Measurements from ENCODE around the gene CD74.

Gene CD74

GRCh38 chr5:150397146-150397781 is 15.4 kb downstream of the CD74 start:
- DNase-seq (ENCODE audit: low spot score): no peak

GRCh38 chr5:150396267-150396666 is 16.4 kb downstream of the CD74 start:
- no peak for DNase-seq (ENCODE audit: low spot score)

GRCh38 chr5:150395688-150395975 is 17.1 kb downstream of the CD74 start:
- no peak for DNase-seq (ENCODE audit: low spot score)

GRCh38 chr5:150394912-150395687 is 17.6 kb downstream of the CD74 start:
- DNase-seq (ENCODE audit: low spot score): no peak

- DNase-seq (ENCODE audit: low spot score): no peak
These were observed 18.6 kb downstream of the CD74 start for GRCh38 chr5:150394131-150394530.

GRCh38 chr5:150393096-150393645 is 19.5 kb downstream of the CD74 start:
- no peak for DNase-seq (ENCODE audit: low spot score)

- DNase-seq (ENCODE audit: low spot score): no peak
These were observed 20.0 kb downstream of the CD74 start for GRCh38 chr5:150392680-150393079.

- DNase-seq (ENCODE audit: low spot score): no peak
These were observed 20.7 kb downstream of the CD74 start for GRCh38 chr5:150391986-150392385.

GRCh38 chr5:150391064-150391834 is 21.5 kb downstream of the CD74 start:
- DNase-seq (ENCODE audit: low spot score): no peak

GRCh38 chr5:150389531-150390266 is 23.0 kb downstream of the CD74 start:
- no peak for DNase-seq (ENCODE audit: low spot score)

GRCh38 chr5:150386024-150386855 is 26.5 kb downstream of the CD74 start:
- no peak for DNase-seq (ENCODE audit: low spot score)

GRCh38 chr5:150384701-150385100 is 28.0 kb downstream of the CD74 start:
- DNase-seq (ENCODE audit: low spot score): no peak

- DNase-seq (ENCODE audit: low spot score): peak; percentile 31
These were observed 34.6 kb downstream of the CD74 start for GRCh38 chr5:150377964-150378694.

GRCh38 chr5:150376799-150377771 is 35.6 kb downstream of the CD74 start:
- DNase-seq (ENCODE audit: low spot score): no peak

- no peak for DNase-seq (ENCODE audit: low spot score)
These were observed 38.1 kb downstream of the CD74 start for GRCh38 chr5:150374651-150375050.

GRCh38 chr5:150372639-150373038 is 40.1 kb downstream of the CD74 start:
- no peak for DNase-seq (ENCODE audit: low spot score)

- DNase-seq (ENCODE audit: low spot score): no peak
These were observed 44.2 kb downstream of the CD74 start for GRCh38 chr5:150368526-150368925.

GRCh38 chr5:150364004-150364403 is 48.7 kb downstream of the CD74 start:
- no peak for DNase-seq (ENCODE audit: low spot score)

- DNase-seq (ENCODE audit: low spot score): no peak
These were observed 49.5 kb downstream of the CD74 start for GRCh38 chr5:150363185-150363584.
